ENCODE measurements around the gene RERE. TPM values are rescaled to one million over a fixed set of nuclear protein-coding genes. Genes with fewer than 3 reads are reported as not detected.

The RERE gene
- total RNA-seq, 1 experiment from 2014 or later, result 161 TPM

DNA sequence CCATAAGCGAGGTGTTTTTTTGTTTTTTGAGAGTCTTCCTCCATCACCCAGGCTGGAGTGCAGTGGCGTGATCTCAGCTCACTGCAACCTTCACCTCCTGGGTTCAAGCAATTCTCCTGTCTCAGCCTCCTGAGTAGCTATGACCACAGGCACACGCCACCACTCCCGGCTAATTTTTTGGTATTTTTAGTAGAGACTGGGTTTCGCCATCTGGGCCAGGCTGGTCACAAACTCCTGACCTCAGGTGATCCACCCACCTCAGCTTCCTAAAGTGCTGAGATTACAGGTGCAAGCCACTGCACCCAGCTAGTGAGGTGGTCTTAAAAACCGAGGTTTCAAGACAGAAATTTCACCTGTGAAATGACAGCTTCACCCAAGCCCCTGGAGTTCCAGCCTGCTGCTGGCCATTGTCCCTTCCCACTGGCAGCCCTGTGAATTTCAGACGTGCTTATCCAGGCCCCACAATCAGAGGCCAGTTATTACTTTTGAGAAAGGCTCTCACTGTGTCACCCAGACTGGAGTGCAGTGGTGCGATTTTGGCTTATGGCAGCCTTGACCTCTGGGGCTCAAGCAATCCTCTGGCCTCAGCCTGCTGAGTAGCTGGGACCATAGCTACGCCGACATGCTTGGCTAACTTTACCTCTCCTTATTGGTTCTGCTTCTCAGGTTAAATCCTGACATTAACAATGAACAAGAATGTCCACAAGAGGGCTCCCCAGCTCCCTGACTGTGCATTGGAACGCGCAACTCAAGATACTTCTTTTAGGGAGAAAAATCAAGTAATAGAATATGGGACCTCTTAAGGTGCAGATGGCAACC, 41.7 kb upstream of the RERE start (continued):
- TF ChIP-seq, protein P1, sequence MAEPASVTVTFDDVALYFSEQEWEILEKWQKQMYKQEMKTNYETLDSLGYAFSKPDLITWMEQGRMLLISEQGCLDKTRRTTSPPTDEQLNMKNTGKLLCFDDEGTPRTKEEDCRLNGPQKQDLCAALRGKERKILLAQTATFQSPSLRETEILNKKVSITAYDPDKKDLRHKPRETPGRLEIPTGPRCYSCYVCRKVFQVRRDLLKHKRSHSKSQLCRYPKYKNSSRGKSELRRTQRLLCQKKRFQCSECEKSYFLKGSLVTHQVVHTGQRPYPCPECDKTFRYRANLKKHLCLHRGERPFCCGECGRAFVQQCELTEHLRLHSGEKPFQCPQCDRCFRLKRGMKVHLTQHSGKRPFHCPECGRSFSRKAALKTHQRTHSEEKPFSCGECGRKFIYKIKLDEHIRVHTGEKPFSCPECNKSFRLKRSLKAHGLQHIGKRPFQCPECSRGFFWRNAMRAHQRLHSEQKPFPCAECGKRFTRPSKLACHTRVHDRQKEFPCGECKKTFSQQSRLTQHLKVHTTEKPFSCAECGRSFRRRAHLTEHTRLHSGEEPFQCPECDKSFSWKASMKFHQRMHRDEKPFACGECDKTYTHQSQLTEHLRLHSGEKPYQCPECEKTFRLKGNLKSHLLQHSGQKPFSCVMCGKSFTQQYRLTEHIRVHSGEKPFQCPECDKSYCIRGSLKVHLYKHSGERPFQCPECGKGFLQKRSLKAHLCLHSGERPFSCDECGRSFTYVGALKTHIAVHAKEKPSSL (CRISPR knock-in tag; conservative IDR thresholded peaks at IDR 0.05), result no peak

DNA sequence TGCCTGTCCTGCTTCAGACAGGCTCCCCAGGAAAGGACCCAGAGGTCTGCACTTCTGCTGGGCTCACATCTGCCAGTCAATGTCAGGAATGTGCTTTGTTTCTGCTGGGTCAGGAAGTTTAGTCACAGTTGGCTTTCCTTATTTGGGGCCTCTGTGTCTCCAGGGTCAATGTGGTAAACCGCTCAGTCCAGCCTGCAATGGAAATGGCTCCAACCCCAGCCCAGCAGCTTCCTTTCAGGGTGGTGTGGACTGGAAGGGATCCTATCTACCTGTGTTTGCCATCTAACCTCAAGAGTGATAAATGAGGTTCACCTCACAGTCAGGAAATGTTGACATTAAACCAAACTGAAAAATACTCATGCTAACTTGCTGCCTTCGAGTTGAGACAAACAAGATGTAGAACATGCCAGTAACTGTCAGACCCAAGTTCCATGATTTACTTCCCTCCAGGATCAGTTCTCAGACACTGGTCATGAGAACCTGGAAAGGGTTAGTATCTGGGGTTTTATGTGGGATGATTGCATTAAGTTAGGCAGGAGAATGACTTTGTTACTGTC, 40.8 kb upstream of the RERE start:
- DNase-seq (ENCODE audit: low spot score) (no peak), ATAC-seq (peak; percentile 4; the same call in 1 of the 2 replicates)
- POLR2A ChIA-PET, result interaction anchor here (0.8 kb wide), 1 partner anchor 22 kb away, joined by 3 read pairs; no protein-coding TSS in a partner anchor
- Mint-ChIP-seq H3K9me3 (no peaks in the 10 kb centered on the region), H3K27me3 (ENCODE audit: low read depth) (no peaks in the 10 kb centered on the region; the same call in 1 of the 2 replicates), H3K4me3 (no peak overlapping the region), H3K4me1 (peaks cover 20% of the 10 kb centered on the region), H3K36me3 (peaks cover 61% of the 10 kb centered on the region), H3K27ac (peak overlapping the region; percentile 89)
- CTCF ChIA-PET, result interaction anchor here (0.9 to 8.1 kb wide), 8 partner anchors 9 to 147 kb away, joined by 3 to 77 read pairs (median 4); partner anchors contain the start of gene ENO1
- TF ChIP-seq TCF7 (CRISPR knock-in tag; IDR thresholded peaks at IDR 0.05; ENCODE audit: low read depth), result no peak
- no peak for TF ChIP-seq GRHL2 (CRISPR knock-in tag; IDR thresholded peaks at IDR 0.05; ENCODE audit: insufficient replicate concordance, severe bottlenecking)
- no peak for TF ChIP-seq ZBTB21 (CRISPR knock-in tag; IDR thresholded peaks at IDR 0.05; ENCODE audit: borderline replicate concordance)
- TF ChIP-seq EMX1 (CRISPR knock-in tag; IDR thresholded peaks at IDR 0.05), result 0 out of 2 replicates have a peak, but pooled peaks have one; percentile 1
- TF ChIP-seq MXD4 (CRISPR knock-in tag; IDR thresholded peaks at IDR 0.05; ENCODE audit: borderline replicate concordance), result no peak
- no peak for TF ChIP-seq ZNF219 (CRISPR knock-in tag; IDR thresholded peaks at IDR 0.05; ENCODE audit: borderline replicate concordance)
- TF ChIP-seq, protein P2, sequence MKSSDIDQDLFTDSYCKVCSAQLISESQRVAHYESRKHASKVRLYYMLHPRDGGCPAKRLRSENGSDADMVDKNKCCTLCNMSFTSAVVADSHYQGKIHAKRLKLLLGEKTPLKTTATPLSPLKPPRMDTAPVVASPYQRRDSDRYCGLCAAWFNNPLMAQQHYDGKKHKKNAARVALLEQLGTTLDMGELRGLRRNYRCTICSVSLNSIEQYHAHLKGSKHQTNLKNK (CRISPR knock-in tag; IDR thresholded peaks at IDR 0.05), result 0 out of 2 replicates have a peak, but pooled peaks have one; percentile 64
- no peak for TF ChIP-seq SMAD3 (CRISPR knock-in tag; IDR thresholded peaks at IDR 0.05; ENCODE audit: borderline replicate concordance)
- TF ChIP-seq, protein P3, sequence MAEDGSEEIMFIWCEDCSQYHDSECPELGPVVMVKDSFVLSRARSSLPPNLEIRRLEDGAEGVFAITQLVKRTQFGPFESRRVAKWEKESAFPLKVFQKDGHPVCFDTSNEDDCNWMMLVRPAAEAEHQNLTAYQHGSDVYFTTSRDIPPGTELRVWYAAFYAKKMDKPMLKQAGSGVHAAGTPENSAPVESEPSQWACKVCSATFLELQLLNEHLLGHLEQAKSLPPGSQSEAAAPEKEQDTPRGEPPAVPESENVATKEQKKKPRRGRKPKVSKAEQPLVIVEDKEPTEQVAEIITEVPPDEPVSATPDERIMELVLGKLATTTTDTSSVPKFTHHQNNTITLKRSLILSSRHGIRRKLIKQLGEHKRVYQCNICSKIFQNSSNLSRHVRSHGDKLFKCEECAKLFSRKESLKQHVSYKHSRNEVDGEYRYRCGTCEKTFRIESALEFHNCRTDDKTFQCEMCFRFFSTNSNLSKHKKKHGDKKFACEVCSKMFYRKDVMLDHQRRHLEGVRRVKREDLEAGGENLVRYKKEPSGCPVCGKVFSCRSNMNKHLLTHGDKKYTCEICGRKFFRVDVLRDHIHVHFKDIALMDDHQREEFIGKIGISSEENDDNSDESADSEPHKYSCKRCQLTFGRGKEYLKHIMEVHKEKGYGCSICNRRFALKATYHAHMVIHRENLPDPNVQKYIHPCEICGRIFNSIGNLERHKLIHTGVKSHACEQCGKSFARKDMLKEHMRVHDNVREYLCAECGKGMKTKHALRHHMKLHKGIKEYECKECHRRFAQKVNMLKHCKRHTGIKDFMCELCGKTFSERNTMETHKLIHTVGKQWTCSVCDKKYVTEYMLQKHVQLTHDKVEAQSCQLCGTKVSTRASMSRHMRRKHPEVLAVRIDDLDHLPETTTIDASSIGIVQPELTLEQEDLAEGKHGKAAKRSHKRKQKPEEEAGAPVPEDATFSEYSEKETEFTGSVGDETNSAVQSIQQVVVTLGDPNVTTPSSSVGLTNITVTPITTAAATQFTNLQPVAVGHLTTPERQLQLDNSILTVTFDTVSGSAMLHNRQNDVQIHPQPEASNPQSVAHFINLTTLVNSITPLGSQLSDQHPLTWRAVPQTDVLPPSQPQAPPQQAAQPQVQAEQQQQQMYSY (CRISPR knock-in tag; IDR thresholded peaks at IDR 0.05), result 0 out of 2 replicates have a peak, but pooled peaks have one; percentile 36
- 0 out of 2 replicates have a peak, but pooled peaks have one; percentile 21 for TF ChIP-seq CREM (CRISPR knock-in tag; IDR thresholded peaks at IDR 0.05)
- TF ChIP-seq ETV6 (CRISPR knock-in tag; IDR thresholded peaks at IDR 0.05), result no peak
- TF ChIP-seq, protein P4, sequence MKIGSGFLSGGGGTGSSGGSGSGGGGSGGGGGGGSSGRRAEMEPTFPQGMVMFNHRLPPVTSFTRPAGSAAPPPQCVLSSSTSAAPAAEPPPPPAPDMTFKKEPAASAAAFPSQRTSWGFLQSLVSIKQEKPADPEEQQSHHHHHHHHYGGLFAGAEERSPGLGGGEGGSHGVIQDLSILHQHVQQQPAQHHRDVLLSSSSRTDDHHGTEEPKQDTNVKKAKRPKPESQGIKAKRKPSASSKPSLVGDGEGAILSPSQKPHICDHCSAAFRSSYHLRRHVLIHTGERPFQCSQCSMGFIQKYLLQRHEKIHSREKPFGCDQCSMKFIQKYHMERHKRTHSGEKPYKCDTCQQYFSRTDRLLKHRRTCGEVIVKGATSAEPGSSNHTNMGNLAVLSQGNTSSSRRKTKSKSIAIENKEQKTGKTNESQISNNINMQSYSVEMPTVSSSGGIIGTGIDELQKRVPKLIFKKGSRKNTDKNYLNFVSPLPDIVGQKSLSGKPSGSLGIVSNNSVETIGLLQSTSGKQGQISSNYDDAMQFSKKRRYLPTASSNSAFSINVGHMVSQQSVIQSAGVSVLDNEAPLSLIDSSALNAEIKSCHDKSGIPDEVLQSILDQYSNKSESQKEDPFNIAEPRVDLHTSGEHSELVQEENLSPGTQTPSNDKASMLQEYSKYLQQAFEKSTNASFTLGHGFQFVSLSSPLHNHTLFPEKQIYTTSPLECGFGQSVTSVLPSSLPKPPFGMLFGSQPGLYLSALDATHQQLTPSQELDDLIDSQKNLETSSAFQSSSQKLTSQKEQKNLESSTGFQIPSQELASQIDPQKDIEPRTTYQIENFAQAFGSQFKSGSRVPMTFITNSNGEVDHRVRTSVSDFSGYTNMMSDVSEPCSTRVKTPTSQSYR (CRISPR knock-in tag; IDR thresholded peaks at IDR 0.05), result no peak
- TF ChIP-seq, protein P5, sequence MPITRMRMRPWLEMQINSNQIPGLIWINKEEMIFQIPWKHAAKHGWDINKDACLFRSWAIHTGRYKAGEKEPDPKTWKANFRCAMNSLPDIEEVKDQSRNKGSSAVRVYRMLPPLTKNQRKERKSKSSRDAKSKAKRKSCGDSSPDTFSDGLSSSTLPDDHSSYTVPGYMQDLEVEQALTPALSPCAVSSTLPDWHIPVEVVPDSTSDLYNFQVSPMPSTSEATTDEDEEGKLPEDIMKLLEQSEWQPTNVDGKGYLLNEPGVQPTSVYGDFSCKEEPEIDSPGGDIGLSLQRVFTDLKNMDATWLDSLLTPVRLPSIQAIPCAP (CRISPR knock-in tag; IDR thresholded peaks at IDR 0.05), result no peak
- TF ChIP-seq, protein P6, sequence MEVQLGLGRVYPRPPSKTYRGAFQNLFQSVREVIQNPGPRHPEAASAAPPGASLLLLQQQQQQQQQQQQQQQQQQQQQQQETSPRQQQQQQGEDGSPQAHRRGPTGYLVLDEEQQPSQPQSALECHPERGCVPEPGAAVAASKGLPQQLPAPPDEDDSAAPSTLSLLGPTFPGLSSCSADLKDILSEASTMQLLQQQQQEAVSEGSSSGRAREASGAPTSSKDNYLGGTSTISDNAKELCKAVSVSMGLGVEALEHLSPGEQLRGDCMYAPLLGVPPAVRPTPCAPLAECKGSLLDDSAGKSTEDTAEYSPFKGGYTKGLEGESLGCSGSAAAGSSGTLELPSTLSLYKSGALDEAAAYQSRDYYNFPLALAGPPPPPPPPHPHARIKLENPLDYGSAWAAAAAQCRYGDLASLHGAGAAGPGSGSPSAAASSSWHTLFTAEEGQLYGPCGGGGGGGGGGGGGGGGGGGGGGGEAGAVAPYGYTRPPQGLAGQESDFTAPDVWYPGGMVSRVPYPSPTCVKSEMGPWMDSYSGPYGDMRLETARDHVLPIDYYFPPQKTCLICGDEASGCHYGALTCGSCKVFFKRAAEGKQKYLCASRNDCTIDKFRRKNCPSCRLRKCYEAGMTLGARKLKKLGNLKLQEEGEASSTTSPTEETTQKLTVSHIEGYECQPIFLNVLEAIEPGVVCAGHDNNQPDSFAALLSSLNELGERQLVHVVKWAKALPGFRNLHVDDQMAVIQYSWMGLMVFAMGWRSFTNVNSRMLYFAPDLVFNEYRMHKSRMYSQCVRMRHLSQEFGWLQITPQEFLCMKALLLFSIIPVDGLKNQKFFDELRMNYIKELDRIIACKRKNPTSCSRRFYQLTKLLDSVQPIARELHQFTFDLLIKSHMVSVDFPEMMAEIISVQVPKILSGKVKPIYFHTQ (CRISPR knock-in tag; IDR thresholded peaks at IDR 0.05), result no peak
- TF ChIP-seq, protein P7, sequence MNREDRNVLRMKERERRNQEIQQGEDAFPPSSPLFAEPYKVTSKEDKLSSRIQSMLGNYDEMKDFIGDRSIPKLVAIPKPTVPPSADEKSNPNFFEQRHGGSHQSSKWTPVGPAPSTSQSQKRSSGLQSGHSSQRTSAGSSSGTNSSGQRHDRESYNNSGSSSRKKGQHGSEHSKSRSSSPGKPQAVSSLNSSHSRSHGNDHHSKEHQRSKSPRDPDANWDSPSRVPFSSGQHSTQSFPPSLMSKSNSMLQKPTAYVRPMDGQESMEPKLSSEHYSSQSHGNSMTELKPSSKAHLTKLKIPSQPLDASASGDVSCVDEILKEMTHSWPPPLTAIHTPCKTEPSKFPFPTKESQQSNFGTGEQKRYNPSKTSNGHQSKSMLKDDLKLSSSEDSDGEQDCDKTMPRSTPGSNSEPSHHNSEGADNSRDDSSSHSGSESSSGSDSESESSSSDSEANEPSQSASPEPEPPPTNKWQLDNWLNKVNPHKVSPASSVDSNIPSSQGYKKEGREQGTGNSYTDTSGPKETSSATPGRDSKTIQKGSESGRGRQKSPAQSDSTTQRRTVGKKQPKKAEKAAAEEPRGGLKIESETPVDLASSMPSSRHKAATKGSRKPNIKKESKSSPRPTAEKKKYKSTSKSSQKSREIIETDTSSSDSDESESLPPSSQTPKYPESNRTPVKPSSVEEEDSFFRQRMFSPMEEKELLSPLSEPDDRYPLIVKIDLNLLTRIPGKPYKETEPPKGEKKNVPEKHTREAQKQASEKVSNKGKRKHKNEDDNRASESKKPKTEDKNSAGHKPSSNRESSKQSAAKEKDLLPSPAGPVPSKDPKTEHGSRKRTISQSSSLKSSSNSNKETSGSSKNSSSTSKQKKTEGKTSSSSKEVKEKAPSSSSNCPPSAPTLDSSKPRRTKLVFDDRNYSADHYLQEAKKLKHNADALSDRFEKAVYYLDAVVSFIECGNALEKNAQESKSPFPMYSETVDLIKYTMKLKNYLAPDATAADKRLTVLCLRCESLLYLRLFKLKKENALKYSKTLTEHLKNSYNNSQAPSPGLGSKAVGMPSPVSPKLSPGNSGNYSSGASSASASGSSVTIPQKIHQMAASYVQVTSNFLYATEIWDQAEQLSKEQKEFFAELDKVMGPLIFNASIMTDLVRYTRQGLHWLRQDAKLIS (CRISPR knock-in tag; IDR thresholded peaks at IDR 0.05; ENCODE audit: borderline replicate concordance), result no peak

Measured in WTC11 (cell line).